Endothelial cell of umbilical vein (primary cell): Measurements from ENCODE around the gene IGFL3. TPM values are rescaled to one million over a fixed set of nuclear protein-coding genes. Genes with fewer than 3 reads are reported as not detected.

ENCODE experiments used
- BruUV-seq: library from RNA; stranded (reverse); fragments of 400-500 nt; replicated peaks from 2 replicates; lab custom pipeline; 2021; lab: Mats Ljungman, UMichigan
- CTCF ChIA-PET: fragments of 300-600, 350-600 bp; sonication (Branson Sonifier 250); formaldehyde crosslinking; loops from one replicate; lab custom pipeline; 2021; ENCODE audit warnings: antibody characterized with exemption, inconsistent platforms; lab: Charles Lee
- POLR2A ChIA-PET: fragments of 300-600, 350-600 bp; sonication (Branson Sonifier 250); formaldehyde crosslinking; loops from one replicate; lab custom pipeline; 2021; ENCODE audit warnings: antibody characterized with exemption, inconsistent platforms; lab: Charles Lee
- DNase-seq: peaks from one replicate; pipeline ENCODE4 v3.0.0-alpha.2; 2011; ENCODE audit warnings: low read depth, low spot score
- FAIRE-seq: peaks from 2 replicates; lab custom pipeline; 2011; peaks lifted over from hg19 to GRCh38; lab: Jason Lieb, UNC
- H2AFZ ChIP-seq: 2 replicates; pipeline ENCODE4 v1.6.0; 2012; ENCODE audit warnings: low read depth, low read length, control low read depth, inconsistent platforms
- H3K27ac ChIP-seq: 2 replicates; pipeline ENCODE4 v1.5.1; 2011; ENCODE audit warnings: low read depth, mild to moderate bottlenecking, control low read depth, low read length, moderate library complexity; ENCODE audit not compliant: insufficient read depth
- H3K27me3 ChIP-seq, 2 experiments: 2 replicates each; pipeline versions ENCODE4 v1.6.0 to v1.6.1; 2011; ENCODE audit warnings: low read length in 2 of 2, mixed read lengths in 1 of 2; ENCODE audit not compliant: control insufficient read depth in 2 of 2, insufficient read depth in 2 of 2
- H3K36me3 ChIP-seq, 2 experiments: 2 replicates in 1 of 2; 3 replicates in 1 of 2; pipeline ENCODE4 v1.5.1; 2011; ENCODE audit warnings: low read length in 2 of 2, mild to moderate bottlenecking in 1 of 2, moderate library complexity in 1 of 2; ENCODE audit not compliant: control insufficient read depth in 2 of 2, insufficient read depth in 2 of 2; ENCODE audit errors: extremely low read depth in 1 of 2
- H3K4me1 ChIP-seq: 3 replicates; pipeline ENCODE4 v1.5.1; 2011; ENCODE audit warnings: mild to moderate bottlenecking, low read length; ENCODE audit not compliant: control insufficient read depth, insufficient read depth; ENCODE audit errors: extremely low read depth
- H3K4me2 ChIP-seq: 2 replicates; pipeline ENCODE4 v1.6.1; 2011; ENCODE audit warnings: low read length, control low read depth, mixed read lengths; ENCODE audit not compliant: insufficient read depth
- H3K4me3 ChIP-seq, 3 experiments: fragments of 200-600 bp in 1 of 3; sonication (generic), shearing (Covaris generic) in 1 of 3; replicated peaks in 1 of 3; 2 replicates each; pipeline ENCODE4 v1.5.1; 2011 to 2016; ENCODE audit warnings: control low read depth in 3 of 3, low read length in 3 of 3, mild to moderate bottlenecking in 2 of 3, inconsistent platforms in 1 of 3, low read depth in 1 of 3, moderate library complexity in 1 of 3; ENCODE audit not compliant: insufficient read depth in 1 of 3
- H3K79me2 ChIP-seq: 2 replicates; pipeline ENCODE4 v1.6.0; 2012; ENCODE audit warnings: low read length, inconsistent platforms; ENCODE audit not compliant: control insufficient read depth, insufficient read depth
- H3K9ac ChIP-seq: replicated peaks from 2 replicates; pipeline ENCODE3; 2011; ENCODE audit warnings: low read length, control low read depth; ENCODE audit not compliant: insufficient read depth; ENCODE audit errors: extremely low read depth
- H3K9me1 ChIP-seq: replicated peaks from 3 replicates; pipeline ENCODE4 v1.6.0; 2011; ENCODE audit warnings: mild to moderate bottlenecking, low read length; ENCODE audit not compliant: control insufficient read depth, insufficient read depth; ENCODE audit errors: extremely low read depth
- H3K9me3 ChIP-seq: replicated peaks from 2 replicates; pipeline ENCODE4 v1.5.1; 2012; ENCODE audit warnings: low read length, inconsistent platforms; ENCODE audit not compliant: control insufficient read depth, insufficient read depth
- H4K20me1 ChIP-seq: replicated peaks from 2 replicates; pipeline ENCODE3; 2011; ENCODE audit warnings: mild to moderate bottlenecking, low read length; ENCODE audit not compliant: control insufficient read depth, insufficient read depth; ENCODE audit errors: extremely low read depth
- EZH2 ChIP-seq: IDR thresholded peaks from 2 replicates; pipeline ENCODE4 v1.6.1; 2012; ENCODE audit warnings: borderline replicate concordance, low read depth, mild to moderate bottlenecking, moderate library complexity, low read length, inconsistent platforms; ENCODE audit not compliant: severe bottlenecking
- FOS ChIP-seq: IDR thresholded peaks from 2 replicates; pipeline ENCODE4 v1.6.1; 2011; ENCODE audit warnings: mild to moderate bottlenecking, low read length, moderate library complexity, borderline replicate concordance; ENCODE audit not compliant: insufficient read depth
- GATA2 ChIP-seq: IDR thresholded peaks from 2 replicates; pipeline ENCODE4 v1.7.0; 2011; ENCODE audit warnings: low read depth, mild to moderate bottlenecking, moderate library complexity, mixed read lengths, low read length; ENCODE audit not compliant: insufficient read length, insufficient read depth
- JUN ChIP-seq: IDR thresholded peaks from 2 replicates; pipeline ENCODE4 v1.6.1; 2011; ENCODE audit warnings: borderline replicate concordance, low read depth; ENCODE audit not compliant: insufficient read length, insufficient read depth
- MYC ChIP-seq: IDR thresholded peaks from one replicate; pipeline ENCODE4 v1.6.1; 2011; ENCODE audit warnings: mild to moderate bottlenecking, low read depth, low read length
- POLR2A ChIP-seq: IDR thresholded peaks from 2 replicates; pipeline ENCODE4 v1.6.1; 2012; ENCODE audit warnings: low read depth, mild to moderate bottlenecking, control low read depth, low read length
- POLR2AphosphoS5 ChIP-seq: IDR thresholded peaks from 2 replicates; pipeline ENCODE4 v1.6.1; 2012; ENCODE audit warnings: low read depth, mild to moderate bottlenecking, control low read depth, low read length, moderate library complexity; ENCODE audit not compliant: insufficient read depth
- dilution Hi-C: fragments of 300-500 bp; cut with MboI; formaldehyde crosslinking; loops from one replicate; pipeline ENCODE4 v1.15.0; 2019; ENCODE audit warnings: low sequenced_read_pairs; ENCODE audit not compliant: extremely low pct_ligation_motif_present
- intact Hi-C: fragments of 100-400 bp; cut with micrococcal nuclease; formaldehyde crosslinking; loops from one replicate; pipeline ENCODE4 v1.10.0; 2022
- polyA plus RNA-seq, 4 experiments: library from polyadenylated mRNA; depleted of rRNA in 3 of 4; stranded (reverse) in 3 of 4; unstranded in 1 of 4; fragments of >200 nt; gene quantifications; 2 replicates each; pipeline versions ENCODE4 v1.2.1 to v1.2.3, GENCODE V29; 2011 to 2012; ENCODE audit warnings: missing spikeins in 1 of 4
- total RNA-seq: library from RNA; stranded (reverse); gene quantifications from 2 replicates; pipeline ENCODE4 v1.2.3, GENCODE V29; 2021
- TF ChIP-seq, protein P1 (sequence below): IDR thresholded peaks from 2 replicates; pipeline ENCODE4 v1.6.1; 2011; ENCODE audit not compliant: insufficient read depth, insufficient read length
- TF ChIP-seq, protein P2 (sequence below), 2 donors: IDR thresholded peaks; 1 replicate in 1 of 2; 2 replicates in 1 of 2; pipeline ENCODE4 v1.5.1; 2011; ENCODE audit warnings: low read length in 2 of 2, mild to moderate bottlenecking in 2 of 2, moderate library complexity in 2 of 2, control low read depth in 1 of 2, inconsistent platforms in 1 of 2, low read depth in 1 of 2; ENCODE audit not compliant: insufficient read depth in 1 of 2; ENCODE audit errors: extremely low read depth in 1 of 2

The IGFL3 gene
- total and polyA plus RNA-seq, 2 donors (not counting 3 experiments of a cell fraction or from before 2014, with no cell fraction given), result not detected

DNA sequence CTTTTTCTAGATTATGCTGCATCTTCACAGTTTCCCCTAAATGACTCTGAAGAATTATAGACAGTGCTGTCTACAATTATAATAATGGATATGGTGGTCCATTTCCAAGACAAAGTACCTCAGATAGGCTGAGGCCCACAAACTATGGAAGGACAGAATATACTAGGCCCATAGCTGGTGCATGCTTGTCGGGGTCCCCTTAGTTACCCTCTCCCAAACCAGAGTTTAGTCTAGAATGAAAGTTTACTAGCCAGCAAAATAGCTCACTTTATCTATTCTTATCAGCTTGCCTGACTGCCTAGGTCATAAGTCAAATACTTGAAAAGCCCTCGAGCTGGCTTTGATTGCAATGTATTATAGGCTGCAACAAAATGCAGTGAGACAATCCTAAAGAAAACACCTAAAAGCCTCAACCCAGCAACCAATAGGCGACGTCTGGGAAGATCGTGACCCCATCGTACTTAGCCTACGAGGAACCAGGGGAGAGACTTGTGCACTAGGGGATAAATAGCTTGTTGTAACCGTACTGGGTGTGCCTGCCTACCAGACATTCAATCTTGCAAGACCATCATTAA is 22.8 kb upstream of the IGFL3 start:
- ChIA-PET POLR2A (no interaction called here), CTCF (interaction anchor here (0.9 kb wide), 1 partner anchor 65 kb away, joined by 3 read pairs; no protein-coding TSS in a partner anchor)
- no peak overlapping the region for H3K9ac ChIP-seq
- no peaks in the 10 kb centered on the region for H3K9me1 ChIP-seq
- TF ChIP-seq FOS (no peak), JUN (no peak), POLR2AphosphoS5 (no peak), MYC (no peak), EZH2 (no peak), GATA2 (no peak), POLR2A (no peak)
- TF ChIP-seq, protein P1, sequence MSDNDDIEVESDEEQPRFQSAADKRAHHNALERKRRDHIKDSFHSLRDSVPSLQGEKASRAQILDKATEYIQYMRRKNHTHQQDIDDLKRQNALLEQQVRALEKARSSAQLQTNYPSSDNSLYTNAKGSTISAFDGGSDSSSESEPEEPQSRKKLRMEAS, result no peak
- TF ChIP-seq, protein P2, sequence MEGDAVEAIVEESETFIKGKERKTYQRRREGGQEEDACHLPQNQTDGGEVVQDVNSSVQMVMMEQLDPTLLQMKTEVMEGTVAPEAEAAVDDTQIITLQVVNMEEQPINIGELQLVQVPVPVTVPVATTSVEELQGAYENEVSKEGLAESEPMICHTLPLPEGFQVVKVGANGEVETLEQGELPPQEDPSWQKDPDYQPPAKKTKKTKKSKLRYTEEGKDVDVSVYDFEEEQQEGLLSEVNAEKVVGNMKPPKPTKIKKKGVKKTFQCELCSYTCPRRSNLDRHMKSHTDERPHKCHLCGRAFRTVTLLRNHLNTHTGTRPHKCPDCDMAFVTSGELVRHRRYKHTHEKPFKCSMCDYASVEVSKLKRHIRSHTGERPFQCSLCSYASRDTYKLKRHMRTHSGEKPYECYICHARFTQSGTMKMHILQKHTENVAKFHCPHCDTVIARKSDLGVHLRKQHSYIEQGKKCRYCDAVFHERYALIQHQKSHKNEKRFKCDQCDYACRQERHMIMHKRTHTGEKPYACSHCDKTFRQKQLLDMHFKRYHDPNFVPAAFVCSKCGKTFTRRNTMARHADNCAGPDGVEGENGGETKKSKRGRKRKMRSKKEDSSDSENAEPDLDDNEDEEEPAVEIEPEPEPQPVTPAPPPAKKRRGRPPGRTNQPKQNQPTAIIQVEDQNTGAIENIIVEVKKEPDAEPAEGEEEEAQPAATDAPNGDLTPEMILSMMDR (IDR thresholded peaks at IDR 0.05; ENCODE audit: extremely low read depth in 1 of 2, insufficient read depth in 1 of 2, low read depth in 1 of 2, low read length in 2 of 2), result no peak
- intact Hi-C loops (no loop called here), dilution Hi-C loops (no loop called here)
- no peak for FAIRE-seq
- no peak overlapping the region for H2AFZ ChIP-seq
- no peak for DNase-seq
- no peaks in the 10 kb centered on the region for H3K36me3 ChIP-seq
- H3K79me2 ChIP-seq, result no peaks in the 10 kb centered on the region
- no peaks in the 10 kb centered on the region for H4K20me1 ChIP-seq
- no peaks in the 10 kb centered on the region for H3K9me3 ChIP-seq
- peaks cover 13 to 39% of the 10 kb centered on the region in 2 experiments for H3K27me3 ChIP-seq
- H3K27ac ChIP-seq, result no peak overlapping the region
- no TSS peak for BruUV-seq
- no peak overlapping the region for H3K4me2 ChIP-seq
- no peak overlapping the region for H3K4me3 ChIP-seq
- H3K4me1 ChIP-seq, result no peaks in the 10 kb centered on the region
